ENCODE data around the gene C17orf113. TPM values are rescaled to one million over a fixed set of nuclear protein-coding genes. Genes with fewer than 3 reads are reported as not detected.

C17orf113 gene
- total and polyA plus RNA-seq, 2 experiments from 2014 or later, result 0.29 to 2.1 TPM

GRCh38 chr17:42002175-42002791 lies 48.1 kb downstream of the C17orf113 start:
- Histone ChIP-seq H3K79me2 (replicated peaks; ENCODE audit: insufficient read depth) (peaks cover 70% of the 10 kb centered on the region), H3F3A (replicated peaks; ENCODE audit: low read depth) (peaks cover 15% of the 10 kb centered on the region)

More at GRCh38 chr17:42002175-42002791, 48.1 kb downstream of the C17orf113 start:
- Histone ChIP-seq H3K4me3 (no peak overlapping the region), H3K36me3 (ENCODE audit: insufficient read depth) (peaks cover 38% of the 10 kb centered on the region), H2AFZ (no peak overlapping the region), H3K9me2 (ENCODE audit: insufficient read depth) (no peaks in the 10 kb centered on the region), H4K20me1 (replicated peaks; ENCODE audit: insufficient read depth) (peaks cover 45% of the 10 kb centered on the region), H3K4me2 (no peak overlapping the region), H3K27ac (ENCODE audit: low read depth) (no peak overlapping the region), H3K4me1 (ENCODE audit: insufficient read depth) (no peaks in the 10 kb centered on the region), H3K27me3 (ENCODE audit: insufficient read depth) (no peaks in the 10 kb centered on the region)
- no peak for DNase-seq (ENCODE audit: low spot score)
- no peak overlapping the region for H3K4me3 Mint-ChIP-seq
- H3K27ac Mint-ChIP-seq, result no peak overlapping the region
- ATAC-seq, result no peak
- no peaks in the 10 kb centered on the region for H3K4me1 Mint-ChIP-seq
- TF ChIP-seq ZNF331 (CRISPR knock-in tag; IDR thresholded peaks at IDR 0.05; ENCODE audit: low read depth) (no peak), ZNF462 (CRISPR knock-in tag; IDR thresholded peaks at IDR 0.05) (no peak), REST (IDR thresholded peaks at IDR 0.05; ENCODE audit: unreplicated experiment) (no peak), CTCF (conservative IDR thresholded peaks at IDR 0.05; ENCODE audit: low read depth in 2 of 2) (no peak), JUNB (IDR thresholded peaks at IDR 0.05; ENCODE audit: unreplicated experiment) (no peak), POLR2AphosphoS5 (IDR thresholded peaks at IDR 0.05; ENCODE audit: low read depth) (no peak), EZH2 (IDR thresholded peaks at IDR 0.05; ENCODE audit: low read depth, unreplicated experiment) (no peak), CREB1 (CRISPR knock-in tag; IDR thresholded peaks at IDR 0.05; ENCODE audit: low read depth) (no peak), NANOG (IDR thresholded peaks at IDR 0.05; ENCODE audit: borderline replicate concordance) (no peak), ZNF114 (CRISPR knock-in tag; IDR thresholded peaks at IDR 0.05) (no peak), STAT1 (IDR thresholded peaks at IDR 0.05; ENCODE audit: unreplicated experiment) (no peak)
- H3K36me3 Mint-ChIP-seq (ENCODE audit: low read depth), result peaks cover 55% of the 10 kb centered on the region
- H3K9me3 Mint-ChIP-seq, result no peaks in the 10 kb centered on the region
- peaks cover 2% of the 10 kb centered on the region for H3K27me3 Mint-ChIP-seq (ENCODE audit: insufficient read depth, low read depth, poor library complexity)
